ENCODE data around the gene SUB1. TPM values are rescaled to one million over a fixed set of nuclear protein-coding genes. Genes with fewer than 3 reads are reported as not detected.

SUB1 gene
- total RNA-seq, 1 experiment from 2014 or later = 204 TPM

DNA sequence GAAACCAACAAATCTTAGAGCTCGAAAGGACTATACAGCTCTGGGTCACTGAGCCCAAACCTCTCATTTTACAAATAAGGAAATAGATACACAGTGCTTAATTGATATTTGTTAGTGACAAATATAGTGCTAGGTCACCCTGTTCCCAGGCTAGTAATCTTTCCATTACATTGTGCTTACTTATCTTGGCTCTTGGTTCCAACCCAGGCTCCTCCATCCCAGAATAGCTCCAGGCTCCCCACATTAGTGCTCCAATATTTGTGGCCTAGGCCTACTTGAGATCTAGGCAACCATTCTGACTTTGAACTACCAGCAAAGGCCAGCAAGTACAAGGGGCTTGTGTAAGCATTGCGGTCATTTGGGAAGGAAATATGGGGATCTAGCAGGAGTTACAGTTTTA, 21.7 kb upstream of the SUB1 start:
- intact Hi-C loops (cut with micrococcal nuclease; ENCODE audit: unreplicated experiment) = no loop called here
- Histone ChIP-seq H3K36me3 (ENCODE audit: control insufficient read depth, insufficient read depth, low read length) (no peaks in the 10 kb centered on the region), H3K27me3 (ENCODE audit: control insufficient read depth, insufficient read depth, low read length) (no peaks in the 10 kb centered on the region), H3K4me1 (ENCODE audit: control insufficient read depth, insufficient read depth, low read length) (no peaks in the 10 kb centered on the region), H3K27ac (ENCODE audit: low read length) (no peak overlapping the region), H3K4me3 (ENCODE audit: low read depth in 2 of 2, low read length in 2 of 2) (no peak overlapping the region), H3K9me3 (ENCODE audit: control insufficient read depth, insufficient read depth, low read depth, low read length) (no peaks in the 10 kb centered on the region)
- POLR2A ChIA-PET = no interaction called here
- BruUV-seq (replicated peaks) = no TSS peak
- TF ChIP-seq SIN3A (IDR thresholded peaks at IDR 0.05; ENCODE audit: borderline replicate concordance, insufficient read depth, low read depth, low read length) (no peak), TCF7L2 (IDR thresholded peaks at IDR 0.05; ENCODE audit: low read depth, low read length) (no peak), POLR2AphosphoS5 (IDR thresholded peaks at IDR 0.05; ENCODE audit: low read depth, low read length) (no peak)
- TF ChIP-seq, protein P1, sequence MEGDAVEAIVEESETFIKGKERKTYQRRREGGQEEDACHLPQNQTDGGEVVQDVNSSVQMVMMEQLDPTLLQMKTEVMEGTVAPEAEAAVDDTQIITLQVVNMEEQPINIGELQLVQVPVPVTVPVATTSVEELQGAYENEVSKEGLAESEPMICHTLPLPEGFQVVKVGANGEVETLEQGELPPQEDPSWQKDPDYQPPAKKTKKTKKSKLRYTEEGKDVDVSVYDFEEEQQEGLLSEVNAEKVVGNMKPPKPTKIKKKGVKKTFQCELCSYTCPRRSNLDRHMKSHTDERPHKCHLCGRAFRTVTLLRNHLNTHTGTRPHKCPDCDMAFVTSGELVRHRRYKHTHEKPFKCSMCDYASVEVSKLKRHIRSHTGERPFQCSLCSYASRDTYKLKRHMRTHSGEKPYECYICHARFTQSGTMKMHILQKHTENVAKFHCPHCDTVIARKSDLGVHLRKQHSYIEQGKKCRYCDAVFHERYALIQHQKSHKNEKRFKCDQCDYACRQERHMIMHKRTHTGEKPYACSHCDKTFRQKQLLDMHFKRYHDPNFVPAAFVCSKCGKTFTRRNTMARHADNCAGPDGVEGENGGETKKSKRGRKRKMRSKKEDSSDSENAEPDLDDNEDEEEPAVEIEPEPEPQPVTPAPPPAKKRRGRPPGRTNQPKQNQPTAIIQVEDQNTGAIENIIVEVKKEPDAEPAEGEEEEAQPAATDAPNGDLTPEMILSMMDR (IDR thresholded peaks at IDR 0.05) = no peak
- TF ChIP-seq, protein P2, sequence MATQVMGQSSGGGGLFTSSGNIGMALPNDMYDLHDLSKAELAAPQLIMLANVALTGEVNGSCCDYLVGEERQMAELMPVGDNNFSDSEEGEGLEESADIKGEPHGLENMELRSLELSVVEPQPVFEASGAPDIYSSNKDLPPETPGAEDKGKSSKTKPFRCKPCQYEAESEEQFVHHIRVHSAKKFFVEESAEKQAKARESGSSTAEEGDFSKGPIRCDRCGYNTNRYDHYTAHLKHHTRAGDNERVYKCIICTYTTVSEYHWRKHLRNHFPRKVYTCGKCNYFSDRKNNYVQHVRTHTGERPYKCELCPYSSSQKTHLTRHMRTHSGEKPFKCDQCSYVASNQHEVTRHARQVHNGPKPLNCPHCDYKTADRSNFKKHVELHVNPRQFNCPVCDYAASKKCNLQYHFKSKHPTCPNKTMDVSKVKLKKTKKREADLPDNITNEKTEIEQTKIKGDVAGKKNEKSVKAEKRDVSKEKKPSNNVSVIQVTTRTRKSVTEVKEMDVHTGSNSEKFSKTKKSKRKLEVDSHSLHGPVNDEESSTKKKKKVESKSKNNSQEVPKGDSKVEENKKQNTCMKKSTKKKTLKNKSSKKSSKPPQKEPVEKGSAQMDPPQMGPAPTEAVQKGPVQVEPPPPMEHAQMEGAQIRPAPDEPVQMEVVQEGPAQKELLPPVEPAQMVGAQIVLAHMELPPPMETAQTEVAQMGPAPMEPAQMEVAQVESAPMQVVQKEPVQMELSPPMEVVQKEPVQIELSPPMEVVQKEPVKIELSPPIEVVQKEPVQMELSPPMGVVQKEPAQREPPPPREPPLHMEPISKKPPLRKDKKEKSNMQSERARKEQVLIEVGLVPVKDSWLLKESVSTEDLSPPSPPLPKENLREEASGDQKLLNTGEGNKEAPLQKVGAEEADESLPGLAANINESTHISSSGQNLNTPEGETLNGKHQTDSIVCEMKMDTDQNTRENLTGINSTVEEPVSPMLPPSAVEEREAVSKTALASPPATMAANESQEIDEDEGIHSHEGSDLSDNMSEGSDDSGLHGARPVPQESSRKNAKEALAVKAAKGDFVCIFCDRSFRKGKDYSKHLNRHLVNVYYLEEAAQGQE (IDR thresholded peaks at IDR 0.05; ENCODE audit: insufficient read depth in 1 of 2, low read depth in 2 of 2, low read length in 1 of 2) = no peak
- DNase-seq (ENCODE audit: low read depth, low spot score) (no peak), ATAC-seq (no peak)
- in situ Hi-C loops (cut with HindIII; ENCODE audit: low pct_unique_long_range_greater_than_20kb, low sequenced_read_pairs) = no loop called here
- CTCF ChIA-PET = interaction anchor here (0.6 kb wide), 1 partner anchor 808 kb away, joined by 6 read pairs; no protein-coding TSS in a partner anchor

DNA sequence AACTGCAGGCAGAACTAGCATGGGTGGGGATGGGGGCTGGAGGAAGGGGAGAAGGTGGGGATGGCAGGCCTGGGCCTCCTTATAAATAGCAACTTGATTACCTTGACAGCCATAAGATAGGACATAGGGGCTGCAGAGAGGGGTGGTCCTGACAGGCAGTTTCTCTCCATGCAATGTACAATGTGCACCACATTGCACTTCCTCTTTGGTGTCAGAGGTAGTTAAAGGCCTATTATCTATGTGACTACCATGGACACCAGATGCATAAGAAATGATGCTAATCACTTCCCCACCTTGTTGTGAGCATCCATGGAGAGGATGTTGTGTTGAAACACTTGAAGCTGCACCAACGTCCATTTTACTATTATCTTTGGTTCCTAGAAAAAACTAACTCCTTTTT, 20.2 kb upstream of the SUB1 start:
- intact Hi-C loops (cut with micrococcal nuclease; ENCODE audit: unreplicated experiment) = no loop called here
- CTCF ChIA-PET = no interaction called here
- BruUV-seq (replicated peaks) = no TSS peak

More for the DNA sequence above, 20.2 kb upstream of the SUB1 start:
- Histone ChIP-seq H3K27ac (ENCODE audit: low read length) (no peak overlapping the region), H3K27me3 (ENCODE audit: control insufficient read depth, insufficient read depth, low read length) (no peaks in the 10 kb centered on the region), H3K4me3 (ENCODE audit: low read depth in 2 of 2, low read length in 2 of 2) (no peak overlapping the region), H3K4me1 (ENCODE audit: control insufficient read depth, insufficient read depth, low read length) (no peaks in the 10 kb centered on the region), H3K9me3 (ENCODE audit: control insufficient read depth, insufficient read depth, low read depth, low read length) (no peaks in the 10 kb centered on the region), H3K36me3 (ENCODE audit: control insufficient read depth, insufficient read depth, low read length) (no peaks in the 10 kb centered on the region)
- ATAC-seq (no peak), DNase-seq (ENCODE audit: low read depth, low spot score) (no peak)
- in situ Hi-C loops (cut with HindIII; ENCODE audit: low pct_unique_long_range_greater_than_20kb, low sequenced_read_pairs) = no loop called here
- POLR2A ChIA-PET = no interaction called here
- TF ChIP-seq, protein P2 (IDR thresholded peaks at IDR 0.05; ENCODE audit: insufficient read depth in 1 of 2, low read depth in 2 of 2, low read length in 1 of 2) = no peak
- TF ChIP-seq SIN3A (IDR thresholded peaks at IDR 0.05; ENCODE audit: borderline replicate concordance, insufficient read depth, low read depth, low read length) = no peak
- TF ChIP-seq, protein P1 (IDR thresholded peaks at IDR 0.05) = no peak
- TF ChIP-seq POLR2AphosphoS5 (IDR thresholded peaks at IDR 0.05; ENCODE audit: low read depth, low read length) = no peak
